Rectal smooth muscle tissue (tissue), 1 donor: ENCODE measurements around the gene ANKZF1.

Experiments
- H3K27ac ChIP-seq: one replicate; pipeline ENCODE4 v1.7.0; 2013; ENCODE audit warnings: low read depth, low read length, inconsistent platforms
- H3K27me3 ChIP-seq: one replicate; pipeline ENCODE4 v1.7.0; 2013; ENCODE audit warnings: low read length; ENCODE audit not compliant: control insufficient read depth, insufficient read depth
- H3K36me3 ChIP-seq: one replicate; pipeline ENCODE4 v1.7.0; 2013; ENCODE audit warnings: low read length; ENCODE audit not compliant: control insufficient read depth, insufficient read depth
- H3K4me1 ChIP-seq: one replicate; pipeline ENCODE4 v1.7.0; 2013; ENCODE audit warnings: low read length; ENCODE audit not compliant: control insufficient read depth, insufficient read depth
- H3K4me3 ChIP-seq: one replicate; pipeline ENCODE4 v1.7.0; 2013; ENCODE audit warnings: low read length
- H3K9ac ChIP-seq: one replicate; pipeline ENCODE4 v1.7.0; 2013; ENCODE audit warnings: low read length

Gene ANKZF1

GRCh38 chr2:219274361-219274921 lies 44.8 kb downstream of the ANKZF1 start:
- H3K27ac ChIP-seq, result peak overlapping the region; percentile 18
- H3K4me3 ChIP-seq, result no peak overlapping the region
- no peak overlapping the region for H3K9ac ChIP-seq

GRCh38 chr2:219277703-219278654 lies 48.4 kb downstream of the ANKZF1 start:
- peaks cover 7% of the 10 kb centered on the region for H3K36me3 ChIP-seq
- H3K4me3 ChIP-seq, result peak overlapping the region; percentile 51
- H3K9ac ChIP-seq, result no peak overlapping the region
- peaks cover 22% of the 10 kb centered on the region for H3K4me1 ChIP-seq
- peak overlapping the region; percentile 92 for H3K27ac ChIP-seq
- no peaks in the 10 kb centered on the region for H3K27me3 ChIP-seq

More at GRCh38 chr2:219274361-219274921, 44.8 kb downstream of the ANKZF1 start:
- no peaks in the 10 kb centered on the region for H3K36me3 ChIP-seq
- no peaks in the 10 kb centered on the region for H3K27me3 ChIP-seq
- H3K4me1 ChIP-seq, result peaks cover 17% of the 10 kb centered on the region

GRCh38 chr2:219278655-219279150 lies 49.1 kb downstream of the ANKZF1 start:
- Histone ChIP-seq H3K4me3 (peak overlapping the region; percentile 64), H3K4me1 (peaks cover 22% of the 10 kb centered on the region), H3K9ac (peak overlapping the region; percentile 39), H3K36me3 (peaks cover 7% of the 10 kb centered on the region), H3K27me3 (no peaks in the 10 kb centered on the region), H3K27ac (peak overlapping the region; percentile 92)

- Histone ChIP-seq H3K36me3 (peaks cover 7% of the 10 kb centered on the region), H3K27me3 (no peaks in the 10 kb centered on the region), H3K4me3 (peak within 1 kb of the TSS; percentile 65), H3K9ac (peak within 1 kb of the TSS; percentile 74), H3K27ac (peak within 1 kb of the TSS; percentile 92), H3K4me1 (peaks cover 19% of the 10 kb centered on the region)
These were observed 49.7 kb downstream of the ANKZF1 start, which contains the start of gene DNAJB2 for GRCh38 chr2:219279151-219279915. Gene DNAJB2 (plus strand): TSS chr2:219279366. CDS start chr2:219279834, 468 bp downstream.

- Histone ChIP-seq H3K36me3 (peaks cover 11% of the 10 kb centered on the region), H3K9ac (peak overlapping the region; percentile 74), H3K4me1 (peaks cover 16% of the 10 kb centered on the region), H3K27me3 (no peaks in the 10 kb centered on the region), H3K27ac (peak overlapping the region; percentile 92), H3K4me3 (peak overlapping the region; percentile 65)
These were observed 50.4 kb downstream of the ANKZF1 start for GRCh38 chr2:219279916-219280516.

GRCh38 chr2:219280651-219281050 lies 51.0 kb downstream of the ANKZF1 start:
- H3K27ac ChIP-seq, result no peak overlapping the region
- peaks cover 16% of the 10 kb centered on the region for H3K4me1 ChIP-seq
- peaks cover 11% of the 10 kb centered on the region for H3K36me3 ChIP-seq
- no peak overlapping the region for H3K9ac ChIP-seq
- no peak overlapping the region for H3K4me3 ChIP-seq
- H3K27me3 ChIP-seq, result no peaks in the 10 kb centered on the region

GRCh38 chr2:219281588-219281987 lies 52.0 kb downstream of the ANKZF1 start:
- H3K36me3 ChIP-seq, result peaks cover 11% of the 10 kb centered on the region
- H3K9ac ChIP-seq, result no peak overlapping the region
- H3K4me3 ChIP-seq, result no peak overlapping the region
- no peak overlapping the region for H3K27ac ChIP-seq
- no peaks in the 10 kb centered on the region for H3K27me3 ChIP-seq
- H3K4me1 ChIP-seq, result peaks cover 16% of the 10 kb centered on the region

GRCh38 chr2:219282375-219282774 lies 52.8 kb downstream of the ANKZF1 start:
- Histone ChIP-seq H3K9ac (no peak overlapping the region), H3K4me3 (no peak overlapping the region), H3K27me3 (no peaks in the 10 kb centered on the region), H3K4me1 (peaks cover 16% of the 10 kb centered on the region), H3K27ac (no peak overlapping the region), H3K36me3 (peaks cover 11% of the 10 kb centered on the region)

- Histone ChIP-seq H3K4me3 (no peak overlapping the region), H3K27me3 (no peaks in the 10 kb centered on the region), H3K27ac (no peak overlapping the region), H3K4me1 (peaks cover 13% of the 10 kb centered on the region), H3K9ac (no peak overlapping the region), H3K36me3 (peaks cover 11% of the 10 kb centered on the region)
These were observed 53.5 kb downstream of the ANKZF1 start for GRCh38 chr2:219282943-219283581.

- peaks cover 10% of the 10 kb centered on the region for H3K4me1 ChIP-seq
- peaks cover 11% of the 10 kb centered on the region for H3K36me3 ChIP-seq
- H3K4me3 ChIP-seq, result no peak overlapping the region
- H3K27me3 ChIP-seq, result no peaks in the 10 kb centered on the region
- no peak overlapping the region for H3K9ac ChIP-seq
- H3K27ac ChIP-seq, result no peak overlapping the region
These were observed 55.1 kb downstream of the ANKZF1 start for GRCh38 chr2:219284501-219285372.

GRCh38 chr2:219285373-219285735 lies 55.7 kb downstream of the ANKZF1 start:
- Histone ChIP-seq H3K27ac (no peak overlapping the region), H3K4me1 (peaks cover 10% of the 10 kb centered on the region), H3K36me3 (peaks cover 11% of the 10 kb centered on the region)

More at GRCh38 chr2:219285373-219285735, 55.7 kb downstream of the ANKZF1 start:
- Histone ChIP-seq H3K27me3 (no peaks in the 10 kb centered on the region), H3K4me3 (no peak overlapping the region), H3K9ac (no peak overlapping the region)
